IMR-90 (cell line): ENCODE measurements around the gene NEK11. TPM values are rescaled to one million over a fixed set of nuclear protein-coding genes. Genes with fewer than 3 reads are reported as not detected.

Experiments used
- ATAC-seq: fragments of 200-7000 bp; cut with Tn5 transposase; 2 replicates; pipeline ENCODE4 v1.9.1; 2020; ENCODE audit warnings: low read depth, mild to moderate bottlenecking, moderate library complexity
- BruUV-seq: library from RNA; stranded (reverse); fragments of 400-500 nt; replicated peaks from 2 replicates; lab custom pipeline; 2021; lab: Mats Ljungman, UMichigan
- CTCF ChIA-PET: fragments of 300-600 bp; formaldehyde crosslinking; extraction: SDS; loops from one replicate; lab custom pipeline; 2021; ENCODE audit warnings: antibody characterized with exemption; lab: Yijun Ruan, JAX
- POLR2A ChIA-PET: fragments of 300-600 bp; sonication (Branson Sonifier 250); formaldehyde crosslinking; loops from one replicate; lab custom pipeline; 2022; ENCODE audit warnings: antibody characterized with exemption; ENCODE audit not compliant: unreplicated experiment; lab: Charles Lee
- DNase-seq: peaks from one replicate; pipeline ENCODE4 v3.0.0; 2013
- H2AFZ ChIP-seq: replicated peaks from 2 replicates; pipeline ENCODE3; 2013; ENCODE audit warnings: low read length, mild to moderate bottlenecking; ENCODE audit not compliant: poor library complexity
- H2AK5ac ChIP-seq: 2 replicates; pipeline ENCODE4 v1.6.1; 2013; ENCODE audit warnings: low read depth, low read length, inconsistent platforms
- H2AK9ac ChIP-seq: replicated peaks from 2 replicates; pipeline ENCODE3; 2013; ENCODE audit warnings: mild to moderate bottlenecking, low read depth, low read length, moderate library complexity; ENCODE audit not compliant: poor library complexity
- H2BK120ac ChIP-seq: 2 replicates; pipeline ENCODE4 v1.6.1; 2013; ENCODE audit warnings: low read depth, low read length, inconsistent platforms
- H2BK15ac ChIP-seq: 3 replicates; pipeline ENCODE4 v1.6.1; 2013; ENCODE audit warnings: low read depth, low read length, inconsistent platforms
- H2BK20ac ChIP-seq: 2 replicates; pipeline ENCODE4 v1.6.1; 2013; ENCODE audit warnings: low read depth, mild to moderate bottlenecking, inconsistent platforms, low read length, moderate library complexity
- H2BK5ac ChIP-seq: 2 replicates; pipeline ENCODE4 v1.6.1; 2013; ENCODE audit warnings: mild to moderate bottlenecking, low read depth, low read length, inconsistent platforms; ENCODE audit not compliant: poor library complexity, severe bottlenecking
- H3K14ac ChIP-seq: replicated peaks from 2 replicates; pipeline ENCODE4 v1.6.1; 2013; ENCODE audit warnings: low read depth, low read length, inconsistent platforms
- H3K18ac ChIP-seq: 2 replicates; pipeline ENCODE4 v1.6.1; 2013; ENCODE audit warnings: low read depth, low read length, control low read depth
- H3K23ac ChIP-seq: 2 replicates; pipeline ENCODE4 v1.6.1; 2013; ENCODE audit warnings: low read depth, low read length, inconsistent platforms
- H3K27ac ChIP-seq: 2 replicates; pipeline ENCODE4 v1.5.1; 2013; ENCODE audit warnings: mild to moderate bottlenecking, control low read depth, low read length; ENCODE audit not compliant: insufficient read depth
- H3K27me3 ChIP-seq: 2 replicates; pipeline ENCODE4 v1.6.1; 2013; ENCODE audit warnings: low read length; ENCODE audit not compliant: control insufficient read depth, insufficient read depth
- H3K36me3 ChIP-seq: 2 replicates; pipeline ENCODE4 v1.6.1; 2013; ENCODE audit warnings: low read length, mixed read lengths; ENCODE audit not compliant: control insufficient read depth, insufficient read depth
- H3K4ac ChIP-seq: 2 replicates; pipeline ENCODE4 v1.6.1; 2013; ENCODE audit warnings: low read depth, low read length, inconsistent platforms
- H3K4me1 ChIP-seq: 2 replicates; pipeline ENCODE4 v1.6.1; 2013; ENCODE audit warnings: low read length, mixed read lengths; ENCODE audit not compliant: control insufficient read depth, insufficient read depth
- H3K4me2 ChIP-seq: 2 replicates; pipeline ENCODE4 v1.6.1; 2013; ENCODE audit warnings: low read depth, mild to moderate bottlenecking, control low read depth, low read length, moderate library complexity
- H3K4me3 ChIP-seq: 2 replicates; pipeline ENCODE4 v1.5.1; 2013; ENCODE audit warnings: low read depth, mild to moderate bottlenecking, control low read depth, low read length, moderate library complexity; ENCODE audit not compliant: insufficient read depth
- H3K56ac ChIP-seq: 2 replicates; pipeline ENCODE4 v1.6.1; 2013; ENCODE audit warnings: low read length, inconsistent platforms; ENCODE audit not compliant: insufficient read depth; ENCODE audit errors: extremely low read depth
- H3K79me1 ChIP-seq, 2 experiments: 2 replicates each; pipeline ENCODE4 v1.6.1; 2013; ENCODE audit warnings: low read length in 2 of 2, inconsistent platforms in 1 of 2, low read depth in 1 of 2
- H3K9ac ChIP-seq: 2 replicates; pipeline ENCODE4 v1.6.1; 2013; ENCODE audit warnings: low read depth, low read length, control low read depth
- H3K9me1 ChIP-seq: 2 replicates; pipeline ENCODE4 v1.6.1; 2013; ENCODE audit warnings: low read length, inconsistent platforms; ENCODE audit not compliant: insufficient read depth
- H3K9me3 ChIP-seq: 2 replicates; pipeline ENCODE4 v1.6.1; 2013; ENCODE audit warnings: low read length; ENCODE audit not compliant: control insufficient read depth, insufficient read depth
- H4K20me1 ChIP-seq: 2 replicates; pipeline ENCODE4 v1.6.1; 2013; ENCODE audit warnings: low read length, inconsistent platforms; ENCODE audit not compliant: insufficient read depth
- H4K5ac ChIP-seq: 2 replicates; pipeline ENCODE4 v1.6.1; 2013; ENCODE audit warnings: mild to moderate bottlenecking, low read depth, low read length, control low read depth
- H4K8ac ChIP-seq, 2 experiments: 2 replicates each; pipeline ENCODE4 v1.6.1; 2013; ENCODE audit warnings: low read depth in 2 of 2, low read length in 2 of 2, control low read depth in 1 of 2, inconsistent platforms in 1 of 2
- H4K91ac ChIP-seq: 2 replicates; pipeline ENCODE4 v1.6.1; 2013; ENCODE audit warnings: low read depth, low read length, inconsistent platforms; ENCODE audit not compliant: insufficient read depth
- BHLHE40 ChIP-seq: fragments of 150-350 bp; IDR thresholded peaks from 2 replicates; pipeline ENCODE4 v1.6.1; 2016; ENCODE audit warnings: mild to moderate bottlenecking, low read depth, low read length
- RAD21 ChIP-seq: IDR thresholded peaks from 2 replicates; pipeline ENCODE4 v1.6.1; 2012; ENCODE audit warnings: low read length, improper control_type of control experiment
- WGBS, 2 experiments: methylation state at CpG; one replicate each; pipeline versions ENCODE4 v1.1.5 to v1.1.7; 2013; ENCODE audit warnings: missing lambda C conversion rate in 2 of 2; ENCODE audit not compliant: insufficient read length in 1 of 2; ENCODE audit errors: extremely low coverage in 2 of 2; 5-methylcytosine and 5-hydroxymethylcytosine counted together
- dilution Hi-C: fragments of 300-500 bp; cut with HindIII; formaldehyde crosslinking; loops from one replicate; pipeline ENCODE4 v1.14.3; 2018; ENCODE audit warnings: low sequenced_read_pairs; ENCODE audit not compliant: unreplicated experiment
- in situ Hi-C: fragments of 300-500 bp; cut with MboI; formaldehyde crosslinking; loops from 3 replicates; pipeline ENCODE4 v1.14.3; 2019; ENCODE audit warnings: low sequenced_read_pairs, inconsistent platforms, mixed read lengths
- intact Hi-C: fragments of 100-400 bp; cut with micrococcal nuclease; formaldehyde crosslinking; loops from 2 replicates; pipeline ENCODE4 v1.10.0; 2022
- polyA plus RNA-seq, 3 experiments: library from polyadenylated mRNA; depleted of rRNA; stranded (reverse); fragments of >200 nt; gene quantifications; 2 replicates each; pipeline ENCODE4 v1.2.3, GENCODE V29; 2012; ENCODE audit warnings: low replicate concordance in 1 of 3
- total RNA-seq: library from RNA; depleted of rRNA; stranded (reverse); fragments of >200 nt; gene quantifications from 2 replicates; pipeline ENCODE4 v1.2.3, GENCODE V29; 2012

NEK11 gene
- total and polyA plus RNA-seq, 2 of the 4 experiments (the other 2 are of a cell fraction), result 1.1 to 1.6 TPM

GRCh38 chr3:131349946-131350347 is 323.3 kb downstream of the NEK11 start:
- no peaks in the 10 kb centered on the region for H4K20me1 ChIP-seq
- H2BK120ac ChIP-seq, result no peak overlapping the region
- no peak overlapping the region for H2AK5ac ChIP-seq
- no peak overlapping the region for H3K4me3 ChIP-seq
- no peak overlapping the region for H2BK20ac ChIP-seq
- no peak overlapping the region for H3K14ac ChIP-seq
- H3K27me3 ChIP-seq, result no peaks in the 10 kb centered on the region
- H4K8ac ChIP-seq, result no peak overlapping the region
- no peaks in the 10 kb centered on the region for H3K9me3 ChIP-seq
- no peaks in the 10 kb centered on the region for H3K9me1 ChIP-seq
- no peak overlapping the region for H3K9ac ChIP-seq
- no peaks in the 10 kb centered on the region for H3K4me1 ChIP-seq
- no peak overlapping the region for H4K91ac ChIP-seq
- ATAC-seq (peak; percentile 86), DNase-seq (peak; percentile 70)
- no peak overlapping the region for H2BK15ac ChIP-seq
- ChIA-PET POLR2A (interaction anchor here (0.6 kb wide), 1 partner anchor 359 kb away, joined by 4 read pairs; no protein-coding TSS in a partner anchor), CTCF (interaction anchor here (1.5 kb wide), 1 partner anchor 317 kb away, joined by 4 read pairs; no protein-coding TSS in a partner anchor)
- 50% methylated on average over 1 of the region's 4 CpGs; no CpG with 5 or more reads in 1 of the 2 experiments for WGBS, 2 experiments
- H3K23ac ChIP-seq, result no peak overlapping the region
- no peak overlapping the region for H3K56ac ChIP-seq
- H3K18ac ChIP-seq, result no peak overlapping the region
- no peaks in the 10 kb centered on the region for H3K36me3 ChIP-seq
- H3K79me1 ChIP-seq, result no peaks in the 10 kb centered on the region
- H2AK9ac ChIP-seq, result no peak overlapping the region
- dilution Hi-C loops, result no loop called here
- no peak overlapping the region for H3K4ac ChIP-seq
- H2AFZ ChIP-seq, result no peak overlapping the region
- no peak overlapping the region for H2BK5ac ChIP-seq
- intact Hi-C loops, result no loop called here
- H4K5ac ChIP-seq, result no peak overlapping the region
- H3K27ac ChIP-seq, result no peak overlapping the region
- TF ChIP-seq BHLHE40, result peak; percentile 13; the same call in 1 of the 2 replicates
- TF ChIP-seq RAD21, result no peak
- in situ Hi-C loops, result no loop called here
- BruUV-seq, result no TSS peak
- H3K4me2 ChIP-seq, result no peak overlapping the region
